ENCODE results near the gene SULT4A1. TPM values are rescaled to one million over a fixed set of nuclear protein-coding genes. Genes with fewer than 3 reads are reported as not detected.

Gene SULT4A1
- total RNA-seq, 2 experiments from 2014 or later: not detected

DNA sequence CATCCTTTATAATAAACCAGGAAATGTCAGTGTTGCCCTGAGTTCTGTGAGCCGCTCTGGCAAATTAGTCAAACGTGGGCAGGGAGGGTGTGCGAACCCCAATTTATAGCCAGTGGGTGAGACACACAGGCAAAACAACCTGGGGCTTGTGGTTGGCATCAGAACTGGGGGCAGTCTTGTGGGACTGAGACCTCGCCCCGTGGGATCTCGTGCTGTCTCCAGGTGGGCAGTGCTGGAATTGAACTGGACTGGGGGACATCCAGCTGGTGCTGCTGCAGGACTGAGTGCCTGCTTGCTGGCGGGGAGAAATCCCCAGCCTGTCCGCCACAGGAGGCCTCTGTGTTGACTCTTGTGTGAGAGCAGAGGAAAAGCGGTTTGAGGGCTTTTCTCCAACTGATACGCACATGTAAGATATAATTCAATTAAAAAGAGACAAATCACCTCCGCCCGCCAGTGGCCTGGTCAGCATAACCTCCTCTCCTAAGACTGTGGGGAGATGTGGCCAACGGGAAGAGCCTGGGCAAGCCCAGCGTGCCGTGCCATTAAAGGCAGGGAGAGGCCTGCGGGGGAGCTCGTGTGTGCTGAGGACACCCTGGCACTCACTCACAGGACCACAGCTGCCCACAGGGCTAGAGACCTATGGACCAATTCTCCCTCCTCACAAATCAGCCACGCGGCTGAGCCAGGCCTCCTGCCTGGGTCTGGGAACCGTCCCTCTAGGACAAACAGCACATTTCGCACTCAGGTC is 18.4 kb downstream of the SULT4A1 start:
- Histone ChIP-seq H3K9me2 (ENCODE audit: insufficient read depth, low read length) (no peaks in the 10 kb centered on the region), H3K27ac (ENCODE audit: low read depth, low read length, poor library complexity, severe bottlenecking) (no peak overlapping the region), H4K20me1 (ENCODE audit: insufficient read depth, low read length) (no peaks in the 10 kb centered on the region), H2AFZ (ENCODE audit: low read length) (no peak overlapping the region), H3K79me2 (ENCODE audit: insufficient read depth, low read depth, low read length) (no peaks in the 10 kb centered on the region), H3K4me3 (ENCODE audit: low read depth, low read length, poor library complexity, severe bottlenecking) (no peak overlapping the region), H3K36me3 (ENCODE audit: insufficient read depth, low read length) (no peaks in the 10 kb centered on the region), H3K4me2 (ENCODE audit: low read length) (no peak overlapping the region), H3K9me3 (ENCODE audit: low read length) (no peaks in the 10 kb centered on the region), H3K4me1 (ENCODE audit: insufficient read depth, low read length, poor library complexity, severe bottlenecking) (no peaks in the 10 kb centered on the region)
- ChIA-PET CTCF (ENCODE audit: unreplicated experiment) (no interaction called here), POLR2A (no interaction called here)
- no TSS peak for BruUV-seq (replicated peaks)
- TF ChIP-seq, protein P1, sequence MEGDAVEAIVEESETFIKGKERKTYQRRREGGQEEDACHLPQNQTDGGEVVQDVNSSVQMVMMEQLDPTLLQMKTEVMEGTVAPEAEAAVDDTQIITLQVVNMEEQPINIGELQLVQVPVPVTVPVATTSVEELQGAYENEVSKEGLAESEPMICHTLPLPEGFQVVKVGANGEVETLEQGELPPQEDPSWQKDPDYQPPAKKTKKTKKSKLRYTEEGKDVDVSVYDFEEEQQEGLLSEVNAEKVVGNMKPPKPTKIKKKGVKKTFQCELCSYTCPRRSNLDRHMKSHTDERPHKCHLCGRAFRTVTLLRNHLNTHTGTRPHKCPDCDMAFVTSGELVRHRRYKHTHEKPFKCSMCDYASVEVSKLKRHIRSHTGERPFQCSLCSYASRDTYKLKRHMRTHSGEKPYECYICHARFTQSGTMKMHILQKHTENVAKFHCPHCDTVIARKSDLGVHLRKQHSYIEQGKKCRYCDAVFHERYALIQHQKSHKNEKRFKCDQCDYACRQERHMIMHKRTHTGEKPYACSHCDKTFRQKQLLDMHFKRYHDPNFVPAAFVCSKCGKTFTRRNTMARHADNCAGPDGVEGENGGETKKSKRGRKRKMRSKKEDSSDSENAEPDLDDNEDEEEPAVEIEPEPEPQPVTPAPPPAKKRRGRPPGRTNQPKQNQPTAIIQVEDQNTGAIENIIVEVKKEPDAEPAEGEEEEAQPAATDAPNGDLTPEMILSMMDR (conservative IDR thresholded peaks at IDR 0.05; ENCODE audit: low read length): no peak
- no peak for TF ChIP-seq EZH2phosphoT487 (IDR thresholded peaks at IDR 0.05; ENCODE audit: borderline replicate concordance, low read depth, low read length)
- intact Hi-C loops (cut with micrococcal nuclease; ENCODE audit: unreplicated experiment): no loop called here
- no peak for DNase-seq (ENCODE audit: low spot score)

DNA sequence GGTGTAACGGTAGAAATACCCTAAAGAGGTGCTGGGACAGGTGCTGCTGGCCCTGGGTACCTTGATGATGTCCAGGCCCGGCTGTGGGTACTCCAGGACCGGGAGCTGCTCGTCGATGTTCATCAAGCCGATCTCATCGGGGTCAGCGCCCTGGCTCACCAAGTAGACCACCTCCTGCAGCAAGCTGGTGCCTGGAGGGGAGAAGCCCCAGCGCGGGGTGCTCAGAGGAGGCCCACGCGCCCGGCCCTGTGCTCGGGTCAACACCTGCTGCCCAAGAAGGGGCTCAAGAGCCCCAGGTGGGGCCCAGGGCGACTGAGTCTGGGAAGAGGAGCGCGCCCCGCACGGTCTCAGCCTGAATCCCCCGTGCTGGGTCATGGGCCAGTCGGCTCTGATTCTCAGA is 20.6 kb downstream of the SULT4A1 start:
- TF ChIP-seq, protein P1 (conservative IDR thresholded peaks at IDR 0.05; ENCODE audit: low read length): no peak
- TF ChIP-seq EZH2phosphoT487 (IDR thresholded peaks at IDR 0.05; ENCODE audit: borderline replicate concordance, low read depth, low read length): no peak
- Histone ChIP-seq H3K79me2 (ENCODE audit: insufficient read depth, low read depth, low read length) (no peaks in the 10 kb centered on the region), H3K4me1 (ENCODE audit: insufficient read depth, low read length, poor library complexity, severe bottlenecking) (no peaks in the 10 kb centered on the region), H3K4me2 (ENCODE audit: low read length) (no peak overlapping the region), H3K4me3 (ENCODE audit: low read depth, low read length, poor library complexity, severe bottlenecking) (no peak overlapping the region), H3K9me3 (ENCODE audit: low read length) (no peaks in the 10 kb centered on the region), H4K20me1 (ENCODE audit: insufficient read depth, low read length) (no peaks in the 10 kb centered on the region), H3K36me3 (ENCODE audit: insufficient read depth, low read length) (no peaks in the 10 kb centered on the region), H2AFZ (ENCODE audit: low read length) (no peak overlapping the region), H3K9me2 (ENCODE audit: insufficient read depth, low read length) (no peaks in the 10 kb centered on the region), H3K27ac (ENCODE audit: low read depth, low read length, poor library complexity, severe bottlenecking) (no peak overlapping the region)
- ChIA-PET POLR2A (interaction anchor here (1.0 kb wide), 1 partner anchor 257 kb away, joined by 4 read pairs; no protein-coding TSS in a partner anchor), CTCF (ENCODE audit: unreplicated experiment) (no interaction called here)
- intact Hi-C loops (cut with micrococcal nuclease; ENCODE audit: unreplicated experiment): no loop called here
- no peak for DNase-seq (ENCODE audit: low spot score)
- BruUV-seq (replicated peaks): no TSS peak

DNA sequence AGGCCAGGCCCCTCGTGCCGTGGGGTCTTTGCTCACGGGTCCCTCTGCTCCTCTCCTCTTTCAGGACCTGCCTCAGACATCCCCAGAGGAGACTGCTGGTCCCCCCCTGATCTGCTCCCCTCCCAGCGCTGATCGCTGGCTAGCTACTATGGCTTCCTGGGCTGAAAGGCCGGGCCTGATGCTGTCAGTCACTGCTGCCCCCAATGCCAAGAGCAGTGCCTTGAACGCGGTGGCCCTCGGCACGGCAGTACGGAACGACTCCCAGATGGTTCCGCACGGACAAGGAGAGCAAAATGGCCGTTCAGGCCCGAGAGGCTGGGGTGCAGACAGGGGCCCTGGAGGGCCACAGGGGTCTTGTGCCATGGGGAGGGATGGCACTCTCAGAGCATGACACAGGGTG is 21.5 kb downstream of the SULT4A1 start:
- POLR2A ChIA-PET: no interaction called here
- CTCF ChIA-PET (ENCODE audit: unreplicated experiment): no interaction called here
- H3K4me1 ChIP-seq (ENCODE audit: insufficient read depth, low read length, poor library complexity, severe bottlenecking): no peaks in the 10 kb centered on the region
- H3K9me2 ChIP-seq (ENCODE audit: insufficient read depth, low read length): no peaks in the 10 kb centered on the region
- BruUV-seq (replicated peaks): no TSS peak
- H3K79me2 ChIP-seq (ENCODE audit: insufficient read depth, low read depth, low read length): no peaks in the 10 kb centered on the region
- intact Hi-C loops (cut with micrococcal nuclease; ENCODE audit: unreplicated experiment): no loop called here
- no peak for TF ChIP-seq EZH2phosphoT487 (IDR thresholded peaks at IDR 0.05; ENCODE audit: borderline replicate concordance, low read depth, low read length)
- TF ChIP-seq, protein P1 (conservative IDR thresholded peaks at IDR 0.05; ENCODE audit: low read length): no peak
- no peaks in the 10 kb centered on the region for H3K9me3 ChIP-seq (ENCODE audit: low read length)
- H2AFZ ChIP-seq (ENCODE audit: low read length): no peak overlapping the region
- no peaks in the 10 kb centered on the region for H3K36me3 ChIP-seq (ENCODE audit: insufficient read depth, low read length)
- no peak overlapping the region for H3K4me2 ChIP-seq (ENCODE audit: low read length)
- no peak for DNase-seq (ENCODE audit: low spot score)
- no peak overlapping the region for H3K27ac ChIP-seq (ENCODE audit: low read depth, low read length, poor library complexity, severe bottlenecking)
- H4K20me1 ChIP-seq (ENCODE audit: insufficient read depth, low read length): no peaks in the 10 kb centered on the region
- H3K4me3 ChIP-seq (ENCODE audit: low read depth, low read length, poor library complexity, severe bottlenecking): no peak overlapping the region
